Measurements from ENCODE around the gene LY86.

Gene LY86

DNA sequence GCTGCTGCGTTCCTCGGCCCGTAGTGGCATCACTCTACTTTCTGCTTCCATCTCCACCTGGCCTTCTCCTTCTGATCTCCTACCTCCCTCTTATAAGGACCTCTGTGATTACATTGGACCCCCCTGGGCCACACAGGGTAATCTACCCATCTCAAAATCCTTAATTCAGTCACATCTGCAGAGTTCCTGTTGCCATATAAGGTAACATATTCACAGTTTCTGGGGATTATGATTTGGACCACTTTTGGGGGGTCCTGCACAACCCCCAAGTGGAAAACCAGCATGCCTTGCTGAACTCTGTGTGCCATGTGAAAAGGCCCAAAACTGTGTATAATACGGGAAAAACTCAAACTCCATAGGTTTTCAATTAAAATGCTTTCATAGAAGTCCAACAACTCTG lies 51.1 kb downstream of the LY86 start:
- no peaks in the 10 kb centered on the region for H3K36me3 ChIP-seq (ENCODE audit: control insufficient read depth, insufficient read depth, low read length)
- H3K9ac ChIP-seq (ENCODE audit: low read length), result no peak overlapping the region
- H3K27me3 ChIP-seq (ENCODE audit: control insufficient read depth, insufficient read depth, low read length), result no peaks in the 10 kb centered on the region
- H3K4me1 ChIP-seq (ENCODE audit: control insufficient read depth, insufficient read depth, low read length), result no peaks in the 10 kb centered on the region
- H3K27ac ChIP-seq (ENCODE audit: low read depth, low read length), result no peak overlapping the region
- H3K4me3 ChIP-seq (ENCODE audit: low read length), result no peak overlapping the region

DNA sequence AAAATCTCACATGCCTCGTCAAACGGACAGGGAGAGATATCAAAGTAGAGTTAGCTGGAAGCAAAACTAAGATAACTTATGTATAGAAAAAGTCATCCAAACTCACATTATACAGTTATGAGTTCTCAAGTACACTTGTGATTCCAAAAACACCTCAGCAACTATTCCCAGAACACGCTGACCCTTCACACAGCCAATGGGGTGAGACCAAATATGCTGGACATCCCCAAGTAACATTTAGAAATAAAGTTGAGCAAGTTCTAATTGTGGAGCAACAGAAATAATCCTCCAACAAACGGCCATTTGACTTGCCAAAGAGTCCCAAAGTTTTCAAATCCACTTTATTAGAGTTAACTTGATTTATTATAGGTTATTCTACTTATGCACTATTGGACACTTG lies 52.4 kb downstream of the LY86 start:
- Histone ChIP-seq H3K4me1 (ENCODE audit: control insufficient read depth, insufficient read depth, low read length) (no peaks in the 10 kb centered on the region), H3K27me3 (ENCODE audit: control insufficient read depth, insufficient read depth, low read length) (no peaks in the 10 kb centered on the region), H3K36me3 (ENCODE audit: control insufficient read depth, insufficient read depth, low read length) (no peaks in the 10 kb centered on the region), H3K4me3 (ENCODE audit: low read length) (no peak overlapping the region), H3K27ac (ENCODE audit: low read depth, low read length) (no peak overlapping the region), H3K9ac (ENCODE audit: low read length) (no peak overlapping the region)

DNA sequence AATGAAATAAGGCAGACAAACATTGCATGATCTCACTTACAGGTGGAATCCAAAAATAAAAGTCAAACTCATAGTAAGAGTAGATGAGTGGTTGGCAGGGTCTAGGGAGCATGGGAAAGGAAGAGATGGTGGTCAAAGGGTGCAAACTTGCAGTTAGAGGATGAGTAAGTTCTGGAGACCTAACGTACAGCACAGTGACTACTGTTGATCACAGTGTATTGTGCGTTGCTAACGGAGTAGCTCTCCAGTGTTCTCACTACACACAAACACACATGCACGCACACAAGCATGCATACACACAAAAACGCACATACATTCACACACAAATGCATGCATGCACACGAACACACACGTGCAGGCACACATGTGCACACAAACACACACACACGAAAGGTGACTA lies 54.9 kb downstream of the LY86 start:
- no peak overlapping the region for H3K4me3 ChIP-seq (ENCODE audit: low read length)
- H3K4me1 ChIP-seq (ENCODE audit: control insufficient read depth, insufficient read depth, low read length), result no peaks in the 10 kb centered on the region
- H3K27ac ChIP-seq (ENCODE audit: low read depth, low read length), result no peak overlapping the region
- H3K27me3 ChIP-seq (ENCODE audit: control insufficient read depth, insufficient read depth, low read length), result no peaks in the 10 kb centered on the region
- no peaks in the 10 kb centered on the region for H3K36me3 ChIP-seq (ENCODE audit: control insufficient read depth, insufficient read depth, low read length)
- H3K9ac ChIP-seq (ENCODE audit: low read length), result no peak overlapping the region

DNA sequence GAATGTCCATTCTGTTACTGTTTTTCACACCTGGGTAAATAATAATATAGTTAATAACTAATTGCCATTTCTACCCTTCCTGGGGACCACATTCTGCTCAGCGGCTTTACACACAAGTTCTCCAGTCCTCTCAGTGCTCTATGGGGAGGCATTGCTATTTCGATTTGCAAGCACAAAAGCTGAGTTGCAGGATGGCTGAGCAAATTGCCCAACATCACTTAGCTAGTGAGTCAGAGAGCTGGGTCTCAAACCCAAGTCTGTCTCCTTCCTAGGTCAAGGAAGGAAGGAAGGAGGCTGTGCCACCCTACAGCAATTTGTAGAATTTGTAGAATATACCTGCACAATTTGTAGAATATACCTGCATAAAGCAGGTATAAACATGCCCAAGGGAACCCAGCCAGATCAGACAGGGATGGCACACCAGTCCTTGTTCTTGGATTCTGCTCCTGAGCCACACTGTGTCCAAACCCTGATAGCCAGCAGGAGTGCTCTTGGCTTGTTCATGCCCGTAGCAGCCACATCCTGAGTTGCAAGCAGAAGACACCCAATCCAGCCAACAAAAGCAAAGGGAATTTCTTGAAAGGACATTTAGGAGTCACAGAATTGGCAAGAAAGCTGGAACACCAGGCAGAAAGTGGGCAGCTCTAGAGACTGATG lies 56.9 kb downstream of the LY86 start:
- H3K4me1 ChIP-seq (ENCODE audit: control insufficient read depth, insufficient read depth, low read length), result no peaks in the 10 kb centered on the region
- H3K27me3 ChIP-seq (ENCODE audit: control insufficient read depth, insufficient read depth, low read length), result no peaks in the 10 kb centered on the region
- H3K27ac ChIP-seq (ENCODE audit: low read depth, low read length), result no peak overlapping the region
- no peak overlapping the region for H3K4me3 ChIP-seq (ENCODE audit: low read length)
- H3K36me3 ChIP-seq (ENCODE audit: control insufficient read depth, insufficient read depth, low read length), result no peaks in the 10 kb centered on the region
- H3K9ac ChIP-seq (ENCODE audit: low read length), result no peak overlapping the region

DNA sequence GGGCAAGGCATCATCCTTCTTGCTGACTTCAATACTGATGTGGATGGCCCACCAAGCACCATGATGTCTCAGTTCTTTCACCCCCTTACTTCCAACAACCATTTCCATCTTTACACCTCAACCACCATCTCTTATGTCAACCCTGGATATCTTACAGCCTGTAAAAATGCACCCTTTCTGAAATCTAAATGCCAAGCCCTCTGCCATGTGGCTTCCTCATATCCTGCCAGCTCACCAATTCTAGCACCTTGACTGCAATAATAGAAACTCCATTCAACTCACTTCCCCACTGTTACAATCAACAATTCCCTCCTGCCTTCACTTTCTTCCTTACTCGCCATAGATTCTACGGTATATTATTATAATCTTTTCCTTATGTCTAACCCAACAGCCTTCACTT lies 57.9 kb downstream of the LY86 start:
- no peak overlapping the region for H3K27ac ChIP-seq (ENCODE audit: low read depth, low read length)
- no peaks in the 10 kb centered on the region for H3K4me1 ChIP-seq (ENCODE audit: control insufficient read depth, insufficient read depth, low read length)
- H3K27me3 ChIP-seq (ENCODE audit: control insufficient read depth, insufficient read depth, low read length), result no peaks in the 10 kb centered on the region
- H3K36me3 ChIP-seq (ENCODE audit: control insufficient read depth, insufficient read depth, low read length), result no peaks in the 10 kb centered on the region
- no peak overlapping the region for H3K9ac ChIP-seq (ENCODE audit: low read length)
- no peak overlapping the region for H3K4me3 ChIP-seq (ENCODE audit: low read length)

DNA sequence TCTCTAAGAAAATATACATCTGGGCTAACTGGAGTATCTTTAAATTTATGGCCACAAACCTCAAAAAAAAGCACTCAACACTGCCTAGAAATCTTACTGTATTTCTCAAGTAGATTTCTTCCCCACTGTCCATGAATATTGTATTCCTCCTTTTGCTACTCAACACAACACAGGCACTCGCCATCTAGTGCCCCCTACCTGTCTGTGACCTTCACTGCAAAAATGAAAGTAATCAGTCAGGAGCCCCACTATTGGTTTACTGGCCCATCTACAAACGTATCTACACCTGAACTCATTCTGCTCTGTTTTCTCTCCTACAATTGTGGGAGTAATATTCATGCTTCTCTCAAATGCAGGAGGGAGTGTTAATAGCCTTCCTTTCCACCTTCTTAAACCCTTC lies 58.3 kb downstream of the LY86 start:
- Histone ChIP-seq H3K4me1 (ENCODE audit: control insufficient read depth, insufficient read depth, low read length) (no peaks in the 10 kb centered on the region), H3K9ac (ENCODE audit: low read length) (no peak overlapping the region), H3K4me3 (ENCODE audit: low read length) (no peak overlapping the region), H3K27me3 (ENCODE audit: control insufficient read depth, insufficient read depth, low read length) (no peaks in the 10 kb centered on the region), H3K27ac (ENCODE audit: low read depth, low read length) (no peak overlapping the region), H3K36me3 (ENCODE audit: control insufficient read depth, insufficient read depth, low read length) (no peaks in the 10 kb centered on the region)

DNA sequence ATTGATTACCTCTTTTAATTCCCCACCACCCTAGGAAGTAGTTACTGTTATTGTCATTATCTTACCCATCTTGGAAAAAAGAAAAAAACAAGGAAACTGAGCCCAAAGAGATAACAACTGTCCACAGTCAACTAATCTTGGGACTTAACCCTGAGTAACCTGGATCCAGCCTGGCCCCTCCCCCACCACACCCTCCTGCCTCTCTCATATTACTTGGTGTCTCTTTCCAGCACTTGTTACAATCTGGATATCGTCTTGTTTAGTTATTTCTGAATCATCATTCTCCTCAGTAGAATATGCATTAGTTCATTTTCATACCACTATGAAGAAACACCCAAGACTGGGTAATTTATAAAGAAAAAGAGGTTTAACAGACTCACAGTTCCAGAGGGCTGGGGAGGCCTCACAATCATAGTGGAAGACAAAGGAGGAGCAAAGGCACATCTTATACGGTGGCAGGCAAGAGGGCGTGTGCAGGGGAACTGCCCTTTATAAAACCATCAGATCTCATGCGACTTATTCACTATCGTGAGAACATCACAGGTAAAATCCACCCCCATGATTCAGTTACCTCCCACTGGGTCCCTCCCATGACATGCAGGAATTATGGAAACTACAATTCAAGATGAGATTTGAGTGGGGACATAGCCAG lies 60.3 kb downstream of the LY86 start:
- Histone ChIP-seq H3K27me3 (ENCODE audit: control insufficient read depth, insufficient read depth, low read length) (no peaks in the 10 kb centered on the region), H3K4me3 (ENCODE audit: low read length) (no peak overlapping the region), H3K4me1 (ENCODE audit: control insufficient read depth, insufficient read depth, low read length) (no peaks in the 10 kb centered on the region), H3K9ac (ENCODE audit: low read length) (no peak overlapping the region), H3K27ac (ENCODE audit: low read depth, low read length) (no peak overlapping the region), H3K36me3 (ENCODE audit: control insufficient read depth, insufficient read depth, low read length) (no peaks in the 10 kb centered on the region)

DNA sequence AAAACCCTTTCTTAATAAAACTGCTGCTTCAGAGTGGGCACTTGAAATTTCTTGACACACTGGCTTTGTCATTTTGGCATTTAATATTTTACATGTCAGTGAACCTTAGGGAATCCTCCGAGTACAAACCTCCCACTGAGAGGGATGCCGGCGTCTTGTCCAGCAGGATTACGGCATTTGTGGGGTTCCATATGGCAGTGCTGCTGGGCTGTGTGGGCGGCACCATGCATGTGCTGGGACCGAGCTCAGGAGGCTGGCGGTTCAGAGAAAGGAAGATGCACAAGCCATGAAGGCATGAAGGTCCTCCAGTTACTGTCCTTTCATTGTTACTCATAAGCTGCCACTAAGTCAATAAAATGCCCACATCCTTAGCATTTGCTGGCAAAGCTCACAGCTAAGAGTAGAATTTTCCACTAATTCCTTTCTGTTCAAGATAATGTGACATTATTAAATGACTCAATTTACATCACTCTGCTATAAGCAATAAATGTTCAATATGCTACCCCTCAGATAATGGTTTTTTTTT lies 61.4 kb downstream of the LY86 start:
- Histone ChIP-seq H3K27me3 (ENCODE audit: control insufficient read depth, insufficient read depth, low read length) (no peaks in the 10 kb centered on the region), H3K4me1 (ENCODE audit: control insufficient read depth, insufficient read depth, low read length) (no peaks in the 10 kb centered on the region), H3K9ac (ENCODE audit: low read length) (no peak overlapping the region), H3K27ac (ENCODE audit: low read depth, low read length) (no peak overlapping the region), H3K36me3 (ENCODE audit: control insufficient read depth, insufficient read depth, low read length) (no peaks in the 10 kb centered on the region), H3K4me3 (ENCODE audit: low read length) (no peak overlapping the region)

DNA sequence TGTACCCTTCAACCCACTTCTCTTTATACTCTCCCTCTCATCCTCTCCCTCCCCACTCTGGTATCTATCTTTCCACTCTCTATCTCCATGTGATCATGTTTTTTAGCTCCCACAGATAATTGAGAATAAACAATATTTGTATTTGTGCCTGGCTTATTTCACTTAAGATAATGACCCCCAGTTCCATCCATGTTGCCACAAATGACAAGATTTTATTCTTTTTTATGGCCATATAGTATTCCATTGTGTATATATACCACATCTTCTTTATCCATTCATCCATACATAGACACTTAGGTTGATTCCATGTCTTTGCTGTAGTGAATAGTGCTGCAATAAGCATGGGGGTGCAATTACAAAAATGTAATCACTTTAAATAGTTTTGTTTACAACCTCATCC lies 62.3 kb downstream of the LY86 start:
- Histone ChIP-seq H3K27ac (ENCODE audit: low read depth, low read length) (no peak overlapping the region), H3K4me3 (ENCODE audit: low read length) (no peak overlapping the region), H3K9ac (ENCODE audit: low read length) (no peak overlapping the region), H3K36me3 (ENCODE audit: control insufficient read depth, insufficient read depth, low read length) (no peaks in the 10 kb centered on the region), H3K4me1 (ENCODE audit: control insufficient read depth, insufficient read depth, low read length) (no peaks in the 10 kb centered on the region), H3K27me3 (ENCODE audit: control insufficient read depth, insufficient read depth, low read length) (no peaks in the 10 kb centered on the region)

DNA sequence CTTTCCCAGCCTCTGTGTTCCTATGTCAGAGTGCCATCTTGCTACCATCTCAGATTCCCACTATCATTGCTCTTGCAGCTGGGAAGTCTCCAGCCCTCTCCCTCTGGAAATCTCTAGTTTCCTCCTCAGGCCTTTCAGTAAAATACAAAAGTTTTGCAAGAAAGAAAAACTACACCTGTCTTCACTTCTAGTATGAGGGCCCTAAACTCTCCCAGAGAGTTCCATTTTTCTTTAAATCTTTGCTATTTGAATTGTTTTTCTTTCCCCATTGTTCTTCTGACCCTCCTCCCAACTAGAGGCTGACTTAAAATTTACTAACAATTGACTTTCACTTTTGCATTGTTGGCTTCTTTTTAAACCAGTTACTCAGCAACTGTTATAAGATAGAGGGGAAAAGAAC lies 62.8 kb downstream of the LY86 start:
- H3K27me3 ChIP-seq (ENCODE audit: control insufficient read depth, insufficient read depth, low read length), result no peaks in the 10 kb centered on the region
- H3K9ac ChIP-seq (ENCODE audit: low read length), result no peak overlapping the region
- H3K36me3 ChIP-seq (ENCODE audit: control insufficient read depth, insufficient read depth, low read length), result no peaks in the 10 kb centered on the region
- no peak overlapping the region for H3K27ac ChIP-seq (ENCODE audit: low read depth, low read length)
- H3K4me1 ChIP-seq (ENCODE audit: control insufficient read depth, insufficient read depth, low read length), result no peaks in the 10 kb centered on the region
- H3K4me3 ChIP-seq (ENCODE audit: low read length), result no peak overlapping the region

DNA sequence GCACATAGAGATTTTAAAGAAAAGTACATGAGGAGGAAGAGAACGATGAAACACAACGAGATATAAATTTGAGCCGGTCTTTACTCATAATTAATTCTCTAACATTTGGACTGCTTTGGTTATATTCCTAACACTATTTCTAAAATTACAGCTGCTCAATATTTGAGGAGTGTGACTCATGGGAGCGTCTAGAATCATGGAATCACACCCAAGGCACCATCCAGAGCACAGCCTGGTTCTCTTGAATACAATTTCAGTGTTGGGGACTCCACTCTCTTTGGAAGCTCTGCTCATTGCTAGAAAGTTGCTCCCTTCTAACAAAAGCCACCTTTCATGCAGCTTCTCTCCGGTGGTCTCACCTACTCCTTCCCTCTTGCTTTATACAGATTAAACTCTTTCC lies 64.4 kb downstream of the LY86 start:
- no peak overlapping the region for H3K9ac ChIP-seq (ENCODE audit: low read length)

DNA sequence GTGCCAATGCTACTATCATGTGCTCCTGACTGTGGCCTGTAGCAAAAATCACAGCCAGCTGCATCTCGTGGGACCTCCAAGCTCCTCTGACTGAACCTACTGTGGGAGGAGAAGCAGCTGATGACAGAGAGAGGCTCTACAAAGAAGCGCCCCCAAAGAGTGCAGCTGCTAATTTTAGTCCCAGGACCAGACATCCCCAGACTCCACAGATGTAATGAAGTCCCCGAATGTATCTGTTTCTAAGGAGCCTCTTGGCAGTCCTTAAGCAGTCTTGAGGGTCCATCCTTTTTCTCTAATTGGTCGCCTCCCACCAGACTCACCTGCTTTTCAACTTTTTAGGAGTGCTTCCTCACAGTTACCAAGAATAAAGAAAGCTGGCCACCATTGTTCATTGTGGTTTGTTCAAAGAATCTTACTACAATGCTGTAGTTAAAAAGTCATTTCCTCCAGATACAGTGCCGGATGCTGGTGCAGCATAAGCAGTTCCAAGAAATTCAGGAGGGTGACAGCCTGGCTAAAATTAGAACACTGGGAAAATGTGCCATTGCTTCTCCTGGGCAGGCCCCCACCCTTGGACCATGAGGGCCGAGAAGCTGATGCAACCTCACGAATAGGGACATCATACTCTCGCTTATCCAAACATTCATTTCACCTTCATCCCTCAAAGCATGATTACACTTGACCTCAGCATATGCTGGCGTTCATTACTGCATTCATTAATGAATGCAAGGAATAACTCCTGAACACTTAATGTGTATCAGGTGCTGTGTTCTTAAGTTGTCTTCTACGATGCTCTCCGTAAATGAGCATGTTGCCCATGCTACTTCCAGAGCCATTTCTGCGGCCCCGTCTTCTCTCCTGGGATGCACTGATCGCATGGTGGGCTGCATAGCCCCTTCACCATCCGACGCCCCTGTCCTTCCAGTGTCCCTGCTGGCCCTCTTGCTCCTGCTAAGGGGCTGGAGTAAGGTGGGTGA lies 66.4 kb downstream of the LY86 start:
- Histone ChIP-seq H3K9ac (ENCODE audit: low read length) (no peak overlapping the region), H3K4me1 (ENCODE audit: control insufficient read depth, insufficient read depth, low read length) (no peaks in the 10 kb centered on the region), H3K27me3 (ENCODE audit: control insufficient read depth, insufficient read depth, low read length) (no peaks in the 10 kb centered on the region), H3K4me3 (ENCODE audit: low read length) (no peak overlapping the region), H3K36me3 (ENCODE audit: control insufficient read depth, insufficient read depth, low read length) (no peaks in the 10 kb centered on the region), H3K27ac (ENCODE audit: low read depth, low read length) (no peak overlapping the region)

More for the DNA sequence above, 64.4 kb downstream of the LY86 start:
- H3K36me3 ChIP-seq (ENCODE audit: control insufficient read depth, insufficient read depth, low read length), result no peaks in the 10 kb centered on the region
- no peak overlapping the region for H3K4me3 ChIP-seq (ENCODE audit: low read length)
- H3K27ac ChIP-seq (ENCODE audit: low read depth, low read length), result no peak overlapping the region
- H3K27me3 ChIP-seq (ENCODE audit: control insufficient read depth, insufficient read depth, low read length), result no peaks in the 10 kb centered on the region
- H3K4me1 ChIP-seq (ENCODE audit: control insufficient read depth, insufficient read depth, low read length), result no peaks in the 10 kb centered on the region
